HEK293 (cell line): ENCODE data around the gene PRMT1.
"Not testable (repeated sequence)": the region's sequence is repeated elsewhere in the genome, so short reads cannot be mapped to it uniquely, and the experiment has no call there.

Experiments used
- CTCF ChIA-PET: fragments of 350-600 bp; formaldehyde crosslinking; extraction: SDS; loops from one replicate; lab custom pipeline; 2021; ENCODE audit warnings: antibody characterized with exemption; lab: Yijun Ruan, JAX
- POLR2A ChIA-PET: fragments of 300-600 bp; formaldehyde crosslinking; extraction: SDS; loops from one replicate; lab custom pipeline; 2020; ENCODE audit warnings: antibody characterized with exemption, inconsistent platforms; lab: Yijun Ruan, JAX
- H3K27ac ChIP-seq: fragments of 200-500 bp; sonication (Bioruptor generic); 2 replicates; pipeline ENCODE4 v1.5.1; 2014; ENCODE audit warnings: low read depth, low read length, control low read depth, inconsistent platforms; ENCODE audit errors: extremely low read depth
- H3K36me3 ChIP-seq, 2 experiments: fragments of 200-500 bp in 1 of 2; sonication (Bioruptor generic) in 1 of 2; 1 replicate in 1 of 2; 2 replicates in 1 of 2; pipeline ENCODE4 v1.5.1; 2014 to 2017; ENCODE audit warnings: inconsistent platforms in 2 of 2, low read length in 2 of 2; ENCODE audit not compliant: control insufficient read depth in 2 of 2, insufficient read depth in 1 of 2
- H3K4me1 ChIP-seq: fragments of 200-500 bp; sonication (Bioruptor generic); 2 replicates; pipeline ENCODE4 v1.5.1; 2014; ENCODE audit warnings: mild to moderate bottlenecking, low read length, inconsistent platforms; ENCODE audit not compliant: control insufficient read depth, insufficient read depth
- H3K4me3 ChIP-seq: 2 replicates; pipeline ENCODE4 v1.5.1; 2011; ENCODE audit warnings: low read depth, mild to moderate bottlenecking, control low read depth, low read length, moderate library complexity
- H3K9me3 ChIP-seq: fragments of 200-500 bp; sonication (Bioruptor generic); 2 replicates; pipeline ENCODE4 v1.5.1; 2014; ENCODE audit warnings: low read depth, low read length, inconsistent platforms; ENCODE audit not compliant: control insufficient read depth, insufficient read depth
- KLF1 ChIP-seq: fragments of 450-650 bp; formaldehyde crosslinking; IDR thresholded peaks from 2 replicates; pipeline ENCODE4 v1.5.1; 2016; ENCODE audit warnings: missing biosample characterization, missing genetic modification characterization
- KLF8 ChIP-seq: fragments of 450-650 bp; formaldehyde crosslinking; IDR thresholded peaks from 2 replicates; pipeline ENCODE4 v1.5.1; 2016; ENCODE audit warnings: missing biosample characterization, missing genetic modification characterization
- ZBTB8A ChIP-seq: fragments of 450-650 bp; formaldehyde crosslinking; IDR thresholded peaks from 2 replicates; pipeline ENCODE4 v1.5.1; 2016; ENCODE audit warnings: missing biosample characterization, missing genetic modification characterization
- ZFP37 ChIP-seq: fragments of 450-650 bp; formaldehyde crosslinking; IDR thresholded peaks from 2 replicates; pipeline ENCODE4 v1.5.1; 2016; ENCODE audit warnings: missing biosample characterization, missing genetic modification characterization
- ZNF121 ChIP-seq: fragments of 450-650 bp; formaldehyde crosslinking; IDR thresholded peaks from 2 replicates; pipeline ENCODE4 v1.5.1; 2016; ENCODE audit warnings: missing biosample characterization, missing genetic modification characterization
- ZNF133 ChIP-seq: fragments of 450-650 bp; formaldehyde crosslinking; IDR thresholded peaks from 2 replicates; pipeline ENCODE4 v1.5.1; 2016; ENCODE audit warnings: missing biosample characterization, missing genetic modification characterization
- ZNF140 ChIP-seq: fragments of 450-650 bp; formaldehyde crosslinking; IDR thresholded peaks from 2 replicates; pipeline ENCODE4 v1.5.1; 2016; ENCODE audit warnings: missing biosample characterization, missing genetic modification characterization
- ZNF202 ChIP-seq: fragments of 450-650 bp; formaldehyde crosslinking; IDR thresholded peaks from 2 replicates; pipeline ENCODE4 v1.5.1; 2016; ENCODE audit warnings: missing biosample characterization, missing genetic modification characterization, borderline replicate concordance
- ZNF341 ChIP-seq: fragments of 450-650 bp; formaldehyde crosslinking; IDR thresholded peaks from 2 replicates; pipeline ENCODE4; 2016; ENCODE audit warnings: low read depth, missing biosample characterization, missing genetic modification characterization
- ZNF48 ChIP-seq: fragments of 450-650 bp; formaldehyde crosslinking; IDR thresholded peaks from 2 replicates; pipeline ENCODE4 v1.5.1; 2016; ENCODE audit warnings: missing biosample characterization, missing genetic modification characterization
- ZNF548 ChIP-seq: fragments of 450-650 bp; formaldehyde crosslinking; IDR thresholded peaks from 2 replicates; pipeline ENCODE4 v1.5.1; 2016; ENCODE audit warnings: missing biosample characterization, missing genetic modification characterization
- ZNF621 ChIP-seq: fragments of 450-650 bp; formaldehyde crosslinking; IDR thresholded peaks from 2 replicates; pipeline ENCODE4 v1.5.1; 2017; ENCODE audit warnings: missing biosample characterization, missing genetic modification characterization
- ZNF658 ChIP-seq: fragments of 450-650 bp; formaldehyde crosslinking; IDR thresholded peaks from 2 replicates; pipeline ENCODE4; 2016; ENCODE audit warnings: missing biosample characterization, missing genetic modification characterization
- ZNF664 ChIP-seq: fragments of 450-650 bp; formaldehyde crosslinking; IDR thresholded peaks from 2 replicates; pipeline ENCODE4 v1.5.1; 2016; ENCODE audit warnings: missing biosample characterization, missing genetic modification characterization
- ZNF747 ChIP-seq: fragments of 450-650 bp; formaldehyde crosslinking; IDR thresholded peaks from 2 replicates; pipeline ENCODE4 v1.5.1; 2016; ENCODE audit warnings: missing biosample characterization, missing genetic modification characterization
- ZNF777 ChIP-seq: fragments of 450-650 bp; formaldehyde crosslinking; IDR thresholded peaks from 2 replicates; pipeline ENCODE4 v1.5.1; 2017; ENCODE audit warnings: missing biosample characterization, missing genetic modification characterization, borderline replicate concordance
- ZNF837 ChIP-seq: fragments of 450-650 bp; formaldehyde crosslinking; IDR thresholded peaks from 2 replicates; pipeline ENCODE4 v1.5.1; 2016; ENCODE audit warnings: missing biosample characterization, missing genetic modification characterization
- TF ChIP-seq, protein P1 (sequence below): fragments of 450-650 bp; formaldehyde crosslinking; IDR thresholded peaks from 2 replicates; pipeline ENCODE4; 2016; ENCODE audit warnings: missing biosample characterization, missing genetic modification characterization
- TF ChIP-seq, protein P2 (sequence below): fragments of 450-650 bp; formaldehyde crosslinking; IDR thresholded peaks from 2 replicates; pipeline ENCODE4 v1.5.1; 2016; ENCODE audit warnings: missing biosample characterization, missing genetic modification characterization
- TF ChIP-seq, protein P3 (sequence below): fragments of 450-650 bp; formaldehyde crosslinking; IDR thresholded peaks from 2 replicates; pipeline ENCODE4 v1.5.1; 2016; ENCODE audit warnings: missing biosample characterization, missing genetic modification characterization
- TF ChIP-seq, protein P4 (sequence below): fragments of 450-650 bp; formaldehyde crosslinking; IDR thresholded peaks from 2 replicates; pipeline ENCODE4 v1.5.1; 2017; ENCODE audit warnings: missing biosample characterization, mild to moderate bottlenecking, missing genetic modification characterization, moderate library complexity

PRMT1 gene

DNA sequence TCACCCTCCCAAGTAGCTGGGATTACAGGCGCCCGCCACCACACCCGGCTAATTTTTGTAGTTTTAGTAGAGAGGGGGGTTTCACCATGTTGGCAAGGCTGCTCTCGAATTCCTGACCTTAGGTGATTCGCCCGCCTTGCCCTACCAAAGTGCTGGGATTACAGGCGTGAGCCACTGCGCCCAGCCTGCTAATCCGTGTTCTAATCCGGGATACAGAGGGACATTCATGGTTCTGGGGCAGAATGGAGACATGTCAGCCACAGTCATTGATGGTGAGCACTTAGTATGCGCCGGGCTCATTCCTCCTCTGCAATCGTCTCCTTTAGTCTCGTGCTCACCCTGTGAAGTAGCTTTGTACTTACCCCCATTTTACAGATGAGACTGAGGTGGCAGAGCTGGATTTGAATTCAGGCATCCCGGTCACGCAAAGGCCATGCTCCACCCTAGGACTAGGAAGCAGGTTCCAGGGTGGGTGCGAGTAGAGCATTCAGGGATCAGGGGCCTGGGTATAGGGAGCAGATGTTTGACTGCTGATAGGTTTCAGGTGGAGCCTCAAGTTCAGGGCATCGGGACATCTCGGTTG lies 45.4 kb upstream of the PRMT1 start:
- POLR2A ChIA-PET, result interaction anchor here (0.6 to 3.4 kb wide), 4 partner anchors 9 to 51 kb away, joined by 3 to 21 read pairs (median 5); partner anchors contain the start of genes NOSIP and RRAS
- no peak overlapping the region for H3K27ac ChIP-seq
- TF ChIP-seq ZNF747 (tag by site-specific recombination) (no peak), ZNF664 (tag by site-specific recombination) (no peak), KLF8 (tag by site-specific recombination) (no peak), ZNF140 (no peak), ZNF658 (tag by site-specific recombination) (no peak), ZNF777 (tag by site-specific recombination) (no peak), ZFP37 (tag by site-specific recombination) (no peak), KLF1 (no peak), ZNF548 (tag by site-specific recombination) (no peak), ZBTB8A (tag by site-specific recombination) (no peak), ZNF837 (tag by site-specific recombination) (no peak), ZNF202 (tag by site-specific recombination) (no peak), ZNF133 (no peak), ZNF621 (tag by site-specific recombination) (no peak), ZNF48 (no peak)
- TF ChIP-seq, protein P1, sequence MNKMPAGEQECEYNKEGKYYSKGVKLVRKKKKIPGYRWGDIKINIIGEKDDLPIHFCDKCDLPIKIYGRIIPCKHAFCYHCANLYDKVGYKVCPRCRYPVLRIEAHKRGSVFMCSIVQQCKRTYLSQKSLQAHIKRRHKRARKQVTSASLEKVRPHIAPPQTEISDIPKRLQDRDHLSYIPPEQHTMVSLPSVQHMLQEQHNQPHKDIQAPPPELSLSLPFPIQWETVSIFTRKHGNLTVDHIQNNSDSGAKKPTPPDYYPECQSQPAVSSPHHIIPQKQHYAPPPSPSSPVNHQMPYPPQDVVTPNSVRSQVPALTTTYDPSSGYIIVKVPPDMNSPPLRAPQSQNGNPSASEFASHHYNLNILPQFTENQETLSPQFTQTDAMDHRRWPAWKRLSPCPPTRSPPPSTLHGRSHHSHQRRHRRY (tag by site-specific recombination), result no peak
- TF ChIP-seq, protein P2, sequence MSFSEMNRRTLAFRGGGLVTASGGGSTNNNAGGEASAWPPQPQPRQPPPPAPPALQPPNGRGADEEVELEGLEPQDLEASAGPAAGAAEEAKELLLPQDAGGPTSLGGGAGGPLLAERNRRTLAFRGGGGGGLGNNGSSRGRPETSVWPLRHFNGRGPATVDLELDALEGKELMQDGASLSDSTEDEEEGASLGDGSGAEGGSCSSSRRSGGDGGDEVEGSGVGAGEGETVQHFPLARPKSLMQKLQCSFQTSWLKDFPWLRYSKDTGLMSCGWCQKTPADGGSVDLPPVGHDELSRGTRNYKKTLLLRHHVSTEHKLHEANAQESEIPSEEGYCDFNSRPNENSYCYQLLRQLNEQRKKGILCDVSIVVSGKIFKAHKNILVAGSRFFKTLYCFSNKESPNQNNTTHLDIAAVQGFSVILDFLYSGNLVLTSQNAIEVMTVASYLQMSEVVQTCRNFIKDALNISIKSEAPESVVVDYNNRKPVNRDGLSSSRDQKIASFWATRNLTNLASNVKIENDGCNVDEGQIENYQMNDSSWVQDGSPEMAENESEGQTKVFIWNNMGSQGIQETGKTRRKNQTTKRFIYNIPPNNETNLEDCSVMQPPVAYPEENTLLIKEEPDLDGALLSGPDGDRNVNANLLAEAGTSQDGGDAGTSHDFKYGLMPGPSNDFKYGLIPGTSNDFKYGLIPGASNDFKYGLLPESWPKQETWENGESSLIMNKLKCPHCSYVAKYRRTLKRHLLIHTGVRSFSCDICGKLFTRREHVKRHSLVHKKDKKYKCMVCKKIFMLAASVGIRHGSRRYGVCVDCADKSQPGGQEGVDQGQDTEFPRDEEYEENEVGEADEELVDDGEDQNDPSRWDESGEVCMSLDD (tag by site-specific recombination), result no peak
- TF ChIP-seq, protein P3, sequence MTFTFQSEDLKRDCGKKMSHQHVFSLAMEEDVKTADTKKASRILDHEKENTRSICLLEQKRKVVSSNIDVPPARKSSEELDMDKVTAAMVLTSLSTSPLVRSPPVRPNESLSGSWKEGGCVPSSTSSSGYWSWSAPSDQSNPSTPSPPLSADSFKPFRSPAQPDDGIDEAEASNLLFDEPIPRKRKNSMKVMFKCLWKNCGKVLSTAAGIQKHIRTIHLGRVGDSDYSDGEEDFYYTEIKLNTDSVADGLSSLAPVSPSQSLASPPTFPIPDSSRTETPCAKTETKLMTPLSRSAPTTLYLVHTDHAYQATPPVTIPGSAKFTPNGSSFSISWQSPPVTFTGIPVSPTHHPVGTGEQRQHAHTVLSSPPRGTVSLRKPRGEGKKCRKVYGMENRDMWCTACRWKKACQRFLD (tag by site-specific recombination), result no peak
- TF ChIP-seq, protein P4, sequence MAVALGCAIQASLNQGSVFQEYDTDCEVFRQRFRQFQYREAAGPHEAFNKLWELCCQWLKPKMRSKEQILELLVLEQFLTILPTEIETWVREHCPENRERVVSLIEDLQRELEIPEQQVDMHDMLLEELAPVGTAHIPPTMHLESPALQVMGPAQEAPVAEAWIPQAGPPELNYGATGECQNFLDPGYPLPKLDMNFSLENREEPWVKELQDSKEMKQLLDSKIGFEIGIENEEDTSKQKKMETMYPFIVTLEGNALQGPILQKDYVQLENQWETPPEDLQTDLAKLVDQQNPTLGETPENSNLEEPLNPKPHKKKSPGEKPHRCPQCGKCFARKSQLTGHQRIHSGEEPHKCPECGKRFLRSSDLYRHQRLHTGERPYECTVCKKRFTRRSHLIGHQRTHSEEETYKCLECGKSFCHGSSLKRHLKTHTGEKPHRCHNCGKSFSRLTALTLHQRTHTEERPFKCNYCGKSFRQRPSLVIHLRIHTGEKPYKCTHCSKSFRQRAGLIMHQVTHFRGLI (tag by site-specific recombination), result no peak

DNA sequence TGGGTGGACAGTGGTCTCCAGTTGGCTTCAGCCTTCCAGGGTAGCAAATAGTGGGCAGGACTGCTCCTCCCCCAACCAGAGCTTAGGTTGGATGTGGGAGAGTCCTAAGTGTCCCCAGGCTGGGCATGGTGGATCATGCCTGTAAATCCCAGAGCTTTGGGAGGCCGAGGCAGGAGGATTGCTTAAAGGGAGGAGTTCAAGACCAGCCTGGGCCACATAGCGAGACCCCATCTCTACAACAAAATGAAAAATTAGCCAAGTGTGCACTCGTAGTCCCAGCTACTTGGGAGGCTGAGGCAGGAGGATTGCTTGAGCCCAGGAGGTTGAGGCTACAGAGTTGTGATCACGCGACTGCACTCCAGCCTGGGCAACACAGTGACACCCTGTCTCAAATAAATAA lies 44.5 kb upstream of the PRMT1 start:
- peaks cover 4 to 13% of the 10 kb centered on the region in 2 experiments; a peak in 2 of 3 replicates for H3K36me3 ChIP-seq
- no peaks in the 10 kb centered on the region for H3K9me3 ChIP-seq
- POLR2A ChIA-PET, result interaction anchor here (1.7 to 3.4 kb wide), 2 partner anchors 8 to 52 kb away, joined by 4 to 21 read pairs; partner anchors contain the start of genes NOSIP and RRAS
- no peak overlapping the region for H3K27ac ChIP-seq
- 0 out of 2 replicates have a peak, but pooled peaks cover 5% of the 10 kb centered on the region for H3K4me1 ChIP-seq
- CTCF ChIA-PET, result interaction anchor here (0.6 kb wide), 2 partner anchors 32 to 47 kb away, joined by 3 to 4 read pairs; no protein-coding TSS in a partner anchor
- TF ChIP-seq ZNF341 (tag by site-specific recombination) (no peak), ZNF121 (tag by site-specific recombination) (peak; percentile 85)
- no peak overlapping the region for H3K4me3 ChIP-seq

More for the DNA sequence above, 45.4 kb upstream of the PRMT1 start:
- Histone ChIP-seq H3K4me3 (no peak overlapping the region), H3K9me3 (no peaks in the 10 kb centered on the region), H3K4me1 (0 out of 2 replicates have a peak, but pooled peaks cover 5% of the 10 kb centered on the region), H3K36me3 (peaks cover 12 to 22% of the 10 kb centered on the region in 2 experiments; a peak in 2 of 3 replicates)
- CTCF ChIA-PET, result interaction anchor here (0.5 to 1.6 kb wide), 4 partner anchors 40 to 62 kb away, joined by 3 to 4 read pairs (median 4); no protein-coding TSS in a partner anchor

DNA sequence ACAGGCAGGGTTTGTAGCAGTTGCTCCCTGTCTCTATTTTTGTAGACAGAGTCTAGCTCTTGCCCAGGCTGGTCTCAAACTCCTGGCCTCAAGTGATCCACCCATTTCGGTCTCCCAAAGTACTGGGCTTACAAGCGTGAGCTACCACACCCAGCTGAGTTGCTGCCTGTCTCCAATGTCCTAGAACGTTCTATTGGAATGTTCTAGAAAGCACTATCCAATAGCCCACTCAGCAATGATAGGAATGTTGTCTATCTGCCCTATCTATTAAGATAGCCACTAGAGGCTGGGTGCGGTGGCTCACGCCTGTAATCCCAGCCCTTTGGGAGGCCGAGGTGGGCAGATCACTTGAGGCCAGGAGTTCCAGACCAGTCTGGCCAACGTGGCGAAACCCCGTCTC lies 43.8 kb upstream of the PRMT1 start:
- H3K9me3 ChIP-seq, H3K27ac ChIP-seq, H3K4me3 ChIP-seq: not testable (repeated sequence)
- H3K4me1 ChIP-seq, result peaks cover 12% of the 10 kb centered on the region
- POLR2A ChIA-PET, result interaction anchor here (1.7 kb wide), 1 partner anchor 53 kb away, joined by 4 read pairs; the partner anchor contains the start of gene NOSIP
- CTCF ChIA-PET, result interaction anchor here (0.6 kb wide), 2 partner anchors 33 to 47 kb away, joined by 3 to 4 read pairs; no protein-coding TSS in a partner anchor
- peaks cover 0 to 11% of the 10 kb centered on the region in 2 experiments; a peak in 1 of 3 replicates for H3K36me3 ChIP-seq
